HG03460 (cell line): Measurements from ENCODE around the gene ELANE.

Source experiments
- ATAC-seq: cut with Tn5 transposase; IDR thresholded peaks from one replicate; pipeline ENCODE4 v1.9.1; 2021; ENCODE audit not compliant: unreplicated experiment

Gene ELANE

DNA sequence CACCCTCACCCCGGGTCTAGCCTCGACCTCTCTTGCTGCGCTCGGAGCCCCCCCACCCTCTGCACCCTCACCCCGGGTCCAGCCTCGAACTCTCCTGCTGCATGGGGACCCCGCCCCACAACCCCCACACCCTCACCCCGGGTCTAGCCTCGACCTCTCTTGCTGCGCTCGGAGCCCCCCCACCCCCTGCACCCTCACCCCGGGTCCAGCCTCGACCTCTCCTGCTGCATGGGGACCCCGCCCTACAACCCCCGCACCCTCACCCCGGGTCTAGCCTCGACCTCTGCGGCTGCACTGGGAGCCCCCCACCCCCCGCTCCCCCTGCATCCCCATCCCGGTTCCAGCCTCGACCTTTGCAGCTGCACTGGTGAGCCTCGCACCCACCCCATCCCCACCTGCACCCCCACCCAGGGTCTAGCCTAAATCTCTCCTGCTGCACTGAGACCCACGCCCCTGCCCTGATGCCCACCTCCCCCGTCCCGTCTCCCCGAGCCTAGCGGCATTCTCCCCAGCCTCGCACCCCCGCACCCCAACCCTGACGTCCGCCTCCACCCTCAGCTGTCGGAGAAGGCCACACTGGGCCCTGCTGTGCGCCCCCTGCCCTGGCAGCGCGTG is 9.1 kb downstream of the ELANE start:
- ATAC-seq, result no peak

GRCh38 chr19:861756-862580 is 9.9 kb downstream of the ELANE start:
- no peak for ATAC-seq

DNA sequence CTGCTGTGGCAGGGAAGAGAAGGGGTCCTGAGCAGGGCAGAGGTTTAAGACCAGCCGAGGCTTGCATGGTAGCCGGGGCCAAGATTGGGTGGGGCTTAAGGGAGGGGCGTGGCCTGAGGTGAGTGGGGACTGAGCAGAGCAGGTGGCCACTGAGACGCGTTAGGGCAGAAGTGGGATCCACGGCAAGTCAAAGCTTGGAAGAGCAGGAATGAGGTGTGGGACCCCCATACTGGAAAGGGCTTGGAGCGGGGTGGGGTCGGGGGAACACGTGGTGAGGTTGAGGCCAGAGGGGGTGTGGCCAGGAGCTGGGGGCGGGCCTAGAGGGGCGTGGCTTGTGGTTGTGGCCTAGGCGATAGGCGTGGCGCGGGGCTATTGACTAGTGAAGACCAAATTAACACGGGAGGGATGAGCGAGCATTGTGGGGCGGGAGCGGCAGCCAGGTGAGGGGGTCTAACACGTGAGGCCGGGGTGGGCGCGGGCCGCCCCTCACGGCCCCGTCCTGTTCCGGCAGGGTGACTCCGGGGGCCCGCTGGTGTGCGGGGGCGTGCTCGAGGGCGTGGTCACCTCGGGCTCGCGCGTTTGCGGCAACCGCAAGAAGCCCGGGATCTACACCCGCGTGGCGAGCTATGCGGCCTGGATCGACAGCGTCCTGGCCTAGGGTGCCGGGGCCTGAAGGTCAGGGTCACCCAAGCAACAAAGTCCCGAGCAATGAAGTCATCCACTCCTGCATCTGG is 10.6 kb downstream of the ELANE start:
- no peak for ATAC-seq

- no peak for ATAC-seq
These were observed 11.2 kb downstream of the ELANE start for GRCh38 chr19:863315-863620.

DNA sequence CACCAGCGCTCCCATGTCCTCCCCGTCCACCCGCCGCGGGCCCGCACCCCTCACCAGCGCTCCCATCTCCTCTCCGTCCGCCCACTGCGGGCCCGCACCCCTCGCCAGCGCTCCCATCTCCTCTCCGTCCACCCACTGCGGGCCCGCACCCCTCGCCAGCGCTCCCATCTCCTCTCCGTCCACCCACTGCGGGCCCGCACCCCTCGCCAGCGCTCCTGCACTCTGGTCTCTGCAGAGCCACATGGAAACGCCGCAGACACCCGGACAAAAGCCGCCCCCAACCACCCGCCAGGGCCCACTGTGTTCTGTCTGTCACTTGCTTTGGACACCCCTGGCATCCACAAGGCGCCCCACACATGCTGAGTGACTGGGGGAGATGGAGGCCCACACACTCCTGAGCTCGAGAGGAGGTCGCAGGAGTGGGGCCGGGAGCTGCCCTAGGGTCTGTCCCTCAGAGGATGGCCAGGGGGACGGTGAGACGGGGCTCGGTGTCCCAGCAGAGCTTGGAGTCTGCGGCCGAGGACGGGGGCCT is 14.7 kb downstream of the ELANE start:
- ATAC-seq, result no peak

DNA sequence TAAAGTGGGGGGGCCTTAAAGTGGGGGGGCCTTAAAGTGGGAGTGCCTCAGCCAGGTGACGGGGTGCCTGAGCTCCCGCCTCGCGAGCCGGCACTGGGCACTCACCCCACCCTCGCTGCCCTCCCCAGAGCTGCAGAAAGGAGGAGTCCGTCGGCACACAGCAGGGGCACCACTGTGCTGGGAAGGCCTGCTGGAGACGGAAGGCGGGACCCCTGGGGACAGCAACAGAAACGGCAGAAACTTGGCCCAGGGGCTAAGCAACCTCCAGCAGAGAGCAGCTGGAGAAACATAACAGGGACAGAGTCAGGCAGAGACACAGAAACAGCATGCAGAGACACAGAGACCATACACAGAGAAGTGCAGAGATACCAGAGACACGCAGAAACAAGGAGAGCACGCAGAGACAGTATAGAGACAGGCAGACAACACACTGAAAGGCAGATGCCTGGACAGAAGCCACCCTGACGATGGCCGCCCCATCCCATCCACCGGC is 15.2 kb downstream of the ELANE start:
- no peak for ATAC-seq

GRCh38 chr19:867855-868457 is 15.9 kb downstream of the ELANE start:
- no peak for ATAC-seq

DNA sequence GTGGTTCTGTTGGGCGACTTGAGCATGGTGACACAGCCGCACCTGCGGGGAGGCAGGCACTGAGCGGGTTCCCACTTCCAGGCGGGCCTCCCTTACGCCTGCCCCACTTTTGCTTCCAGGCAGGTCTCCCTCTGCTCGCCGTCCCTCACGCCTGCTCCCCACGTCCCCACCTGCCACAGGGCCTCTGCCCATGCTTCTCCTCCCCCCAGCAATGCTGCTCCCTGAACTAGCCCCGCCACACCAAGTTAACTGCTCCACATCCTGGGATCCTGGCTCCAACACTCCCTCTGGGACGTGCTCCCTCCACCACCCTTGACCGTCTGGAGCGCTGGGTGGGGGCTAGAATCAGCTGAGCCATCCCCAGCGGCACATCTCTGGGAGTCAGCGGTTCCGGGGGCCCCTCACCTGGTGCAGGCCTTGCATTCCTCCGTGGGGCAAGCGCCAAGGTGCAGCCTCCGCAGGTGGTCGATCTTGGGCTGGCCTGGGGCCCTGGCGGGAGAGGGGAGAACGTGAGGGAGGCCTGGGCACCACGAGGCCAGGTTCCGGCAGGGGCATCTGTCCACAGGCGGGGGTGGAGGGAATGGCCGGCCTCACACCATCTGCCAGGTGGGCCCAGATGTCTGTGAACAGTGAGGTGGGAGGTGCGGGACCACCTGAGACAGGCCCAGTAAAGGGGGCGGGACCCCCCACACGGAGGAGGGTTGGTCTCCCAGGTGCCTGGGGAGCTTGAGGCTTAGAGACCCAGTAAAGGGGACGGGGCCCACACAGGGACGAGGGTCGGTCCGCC is 16.5 kb downstream of the ELANE start:
- no peak for ATAC-seq

GRCh38 chr19:869245-870177 is 17.4 kb downstream of the ELANE start:
- no peak for ATAC-seq

DNA sequence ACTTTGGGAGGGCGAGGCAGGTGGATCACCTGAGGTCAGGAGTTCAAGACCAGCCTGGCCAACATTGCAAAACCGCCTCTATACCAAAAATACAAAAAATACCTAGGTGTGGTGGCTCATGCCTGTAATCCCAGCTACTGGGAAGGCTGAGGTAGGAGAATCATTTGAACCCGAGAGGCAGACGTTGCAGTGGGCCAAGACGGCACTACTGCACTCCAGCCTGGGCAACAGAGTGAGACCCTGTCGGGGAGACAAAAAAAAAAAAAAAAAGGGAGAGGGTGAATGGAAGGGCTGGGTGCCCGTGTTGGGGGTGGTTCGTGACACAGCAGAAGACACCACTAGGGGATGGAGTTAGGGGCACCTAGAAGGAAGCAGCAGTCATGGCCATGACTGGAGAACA is 18.2 kb downstream of the ELANE start:
- ATAC-seq, result no peak

- no peak for ATAC-seq
These were observed 18.9 kb downstream of the ELANE start for GRCh38 chr19:870963-871401.

DNA sequence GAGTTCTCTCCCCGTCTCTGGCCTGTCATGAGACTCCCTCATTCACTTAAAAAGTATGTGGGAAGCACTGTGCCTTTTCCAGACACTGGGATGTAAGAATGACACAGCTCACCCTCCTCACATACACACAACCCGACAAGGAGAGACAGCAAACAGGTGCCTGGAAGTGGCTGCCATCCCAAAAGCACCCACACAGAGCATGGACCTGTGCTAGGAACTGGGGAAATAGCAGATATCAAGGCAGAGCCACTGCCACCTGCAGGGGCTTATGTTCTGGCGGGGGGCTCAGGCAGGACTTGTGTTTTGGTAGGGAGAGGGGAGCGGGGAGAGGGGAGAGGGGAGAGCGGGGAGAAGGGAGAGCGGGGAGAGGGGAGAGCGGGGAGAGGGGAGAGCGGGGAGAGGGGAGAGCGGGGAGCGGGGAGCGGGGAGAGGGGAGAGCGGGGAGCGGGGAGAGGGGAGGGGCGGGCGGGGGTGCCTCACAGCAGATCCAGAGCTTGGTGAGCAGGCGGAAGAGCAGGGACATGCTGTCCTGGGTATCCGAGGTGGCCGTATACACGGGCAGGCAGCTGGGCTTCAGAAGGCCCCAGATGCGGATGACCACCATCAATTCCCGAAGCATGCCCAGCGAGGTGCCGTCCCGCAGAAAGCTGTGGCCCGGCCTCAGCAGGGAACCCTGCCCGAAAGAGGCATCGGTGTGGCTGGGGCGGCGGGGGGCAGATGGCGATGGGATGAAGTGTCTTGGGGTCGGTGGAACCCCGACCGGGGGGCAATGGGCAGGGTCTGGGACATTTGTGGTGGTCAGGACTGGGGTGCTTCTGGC is 19.6 kb downstream of the ELANE start:
- ATAC-seq, result no peak

DNA sequence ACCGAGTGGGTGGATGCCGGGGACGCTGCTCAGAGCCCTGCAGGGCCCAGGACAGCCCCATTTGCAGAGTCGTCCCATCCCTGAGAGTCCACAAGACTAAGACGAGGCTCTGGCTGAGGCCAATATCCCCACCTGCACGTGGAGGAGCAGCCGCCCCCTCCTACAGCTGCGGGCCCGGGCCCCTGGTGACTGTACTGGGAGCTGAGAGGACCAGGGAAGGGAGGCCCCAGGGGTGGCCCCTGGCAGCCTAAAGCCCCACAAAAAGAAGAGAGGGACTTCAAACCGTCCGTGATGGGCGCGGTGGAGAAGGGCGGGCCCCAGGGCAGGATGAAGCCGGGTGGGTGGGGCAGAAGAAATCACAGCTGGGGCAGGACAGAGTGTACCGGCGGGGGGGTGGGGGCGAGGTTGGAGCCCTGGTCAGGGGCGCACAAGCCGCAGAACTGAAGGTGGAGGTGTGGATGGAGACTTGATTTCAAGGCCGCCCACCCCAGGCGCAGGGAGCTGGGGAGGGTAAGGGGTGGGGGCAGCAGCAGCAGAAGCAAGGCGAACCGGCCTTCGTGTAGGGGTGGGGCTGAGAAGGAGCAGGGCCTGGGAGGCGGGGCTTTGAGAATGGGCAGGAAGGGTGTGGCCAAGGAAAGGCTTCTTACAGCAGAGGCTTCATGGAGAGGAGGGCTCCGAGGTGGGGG is 20.3 kb downstream of the ELANE start:
- ATAC-seq, result no peak

DNA sequence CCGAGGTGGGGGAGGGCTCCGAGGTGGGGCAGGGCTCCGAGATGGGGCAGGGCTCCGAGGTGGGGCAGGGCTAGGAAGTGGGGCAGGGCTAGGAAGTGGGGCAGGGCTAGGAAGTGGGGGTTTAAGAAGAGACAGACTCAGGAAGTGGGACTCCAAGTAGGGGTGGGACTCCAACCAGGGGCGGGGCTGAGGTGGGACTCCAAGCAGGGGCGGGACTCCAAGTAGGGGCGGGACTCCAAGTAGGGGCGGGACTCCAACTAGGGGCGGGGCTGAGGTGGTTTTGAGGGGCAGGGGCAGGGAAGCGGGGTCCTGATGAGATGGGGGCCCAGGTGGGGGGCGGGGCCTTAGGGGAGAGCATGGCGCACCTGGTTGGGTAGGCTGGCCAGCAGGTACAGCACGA is 21.0 kb downstream of the ELANE start:
- no peak for ATAC-seq

DNA sequence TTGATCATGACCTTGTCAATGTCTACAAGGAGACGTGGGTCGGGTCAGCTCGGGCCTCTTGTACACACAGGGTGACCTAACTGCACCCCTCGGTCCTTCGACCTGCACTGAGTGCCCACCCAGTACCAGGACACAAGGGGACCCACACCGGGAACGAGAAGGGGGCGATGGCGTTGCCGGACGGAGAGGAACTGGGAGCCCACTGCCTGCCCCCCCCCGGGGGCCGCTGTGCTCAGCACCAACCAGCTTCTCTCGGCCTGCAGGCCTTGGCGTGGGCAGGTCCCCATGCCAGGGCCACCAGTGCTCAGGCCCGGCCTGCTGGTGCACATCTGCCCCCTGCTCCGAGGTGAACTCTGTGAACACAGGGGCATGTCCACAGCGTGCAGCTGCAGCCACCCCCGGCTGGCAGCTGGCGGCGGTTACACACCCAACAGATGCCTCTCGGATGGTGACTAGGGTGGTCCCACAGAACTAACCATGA is 21.5 kb downstream of the ELANE start:
- no peak for ATAC-seq

GRCh38 chr19:875265-875879 is 23.3 kb downstream of the ELANE start:
- ATAC-seq, result no peak

- no peak for ATAC-seq
These were observed 24.0 kb downstream of the ELANE start for GRCh38 chr19:876089-876488.
